ENCODE data around the gene VWA2.
A peak's percentile ranks its signal among the peaks of the same experiment; 100 is the strongest.

The VWA2 gene

GRCh38 chr10:114256008-114256765, 17.1 kb downstream of the VWA2 start:
- H3K4me3 ChIP-seq (replicated peaks; ENCODE audit: low read depth, low read length): no peak overlapping the region
- no peak for DNase-seq (ENCODE audit: low read depth)
- TF ChIP-seq CTCF (IDR thresholded peaks at IDR 0.05; ENCODE audit: low read length, missing control alignments): no peak

- H3K4me3 ChIP-seq (replicated peaks; ENCODE audit: low read depth, low read length): no peak overlapping the region
- TF ChIP-seq CTCF (IDR thresholded peaks at IDR 0.05; ENCODE audit: low read length, missing control alignments): no peak
- peak; percentile 16 for DNase-seq (ENCODE audit: low read depth)
Observed at GRCh38 chr10:114256822-114257221, 17.8 kb downstream of the VWA2 start.

- H3K4me3 ChIP-seq (replicated peaks; ENCODE audit: low read depth, low read length): no peak overlapping the region
- no peak for TF ChIP-seq CTCF (IDR thresholded peaks at IDR 0.05; ENCODE audit: low read length, missing control alignments)
- DNase-seq (ENCODE audit: low read depth): no peak
Observed at GRCh38 chr10:114257498-114257897, 18.4 kb downstream of the VWA2 start.

DNA sequence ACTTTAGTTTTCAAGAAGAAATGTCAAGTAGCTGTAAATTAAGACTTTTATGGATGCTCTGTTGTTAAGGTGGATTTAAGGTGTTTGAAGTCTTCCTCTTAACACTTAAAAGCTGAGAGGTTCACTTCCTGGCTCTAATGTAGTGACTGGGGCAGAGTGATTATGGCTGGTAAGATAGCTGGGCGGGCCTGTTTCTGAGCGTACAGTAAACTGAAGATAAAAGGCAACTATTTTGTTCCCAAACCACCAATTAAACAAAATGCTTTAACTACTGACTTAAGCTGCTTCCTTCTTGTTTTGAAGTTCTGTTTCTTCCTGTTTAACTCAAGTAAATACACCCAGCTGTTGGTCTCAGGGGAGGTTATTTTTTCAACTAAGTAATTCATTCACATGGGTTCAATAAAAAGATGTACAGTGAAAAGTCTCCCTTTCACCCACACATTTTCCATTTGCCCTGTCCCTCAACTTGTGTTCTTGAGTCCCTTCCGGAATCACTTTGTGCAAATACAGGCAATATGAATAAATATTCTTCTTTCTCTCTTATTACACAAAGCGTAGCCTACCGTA, 19.3 kb downstream of the VWA2 start:
- no peak overlapping the region for H3K4me3 ChIP-seq (replicated peaks; ENCODE audit: low read depth, low read length)
- DNase-seq (ENCODE audit: low read depth): no peak
- TF ChIP-seq CTCF (IDR thresholded peaks at IDR 0.05; ENCODE audit: low read length, missing control alignments): no peak

DNA sequence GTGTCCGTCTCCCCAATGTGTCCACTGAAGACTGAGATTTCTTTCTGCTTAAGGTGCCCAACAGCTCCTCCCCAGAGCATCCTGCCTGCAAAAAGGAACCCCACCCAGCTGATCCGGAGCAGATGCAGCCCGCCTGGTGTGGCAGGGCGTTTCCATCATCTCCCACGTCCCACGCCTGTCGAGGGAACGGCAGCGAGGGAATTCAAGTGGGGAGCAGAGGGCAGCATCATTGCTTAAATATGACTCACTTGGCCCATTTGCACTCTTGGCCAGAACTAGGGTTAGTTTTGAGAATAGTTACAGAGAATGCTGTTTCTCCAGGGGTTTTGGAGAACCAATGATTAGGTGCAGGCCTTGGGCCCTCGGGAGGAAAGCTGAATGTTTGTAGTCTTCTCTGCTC, 20.8 kb downstream of the VWA2 start:
- no peak overlapping the region for H3K4me3 ChIP-seq (replicated peaks; ENCODE audit: low read depth, low read length)
- DNase-seq (ENCODE audit: low read depth): peak; percentile 42
- no peak for TF ChIP-seq CTCF (IDR thresholded peaks at IDR 0.05; ENCODE audit: low read length, missing control alignments)

GRCh38 chr10:114260366-114260765, 21.3 kb downstream of the VWA2 start:
- DNase-seq (ENCODE audit: low read depth): no peak
- no peak overlapping the region for H3K4me3 ChIP-seq (replicated peaks; ENCODE audit: low read depth, low read length)
- no peak for TF ChIP-seq CTCF (IDR thresholded peaks at IDR 0.05; ENCODE audit: low read length, missing control alignments)

DNA sequence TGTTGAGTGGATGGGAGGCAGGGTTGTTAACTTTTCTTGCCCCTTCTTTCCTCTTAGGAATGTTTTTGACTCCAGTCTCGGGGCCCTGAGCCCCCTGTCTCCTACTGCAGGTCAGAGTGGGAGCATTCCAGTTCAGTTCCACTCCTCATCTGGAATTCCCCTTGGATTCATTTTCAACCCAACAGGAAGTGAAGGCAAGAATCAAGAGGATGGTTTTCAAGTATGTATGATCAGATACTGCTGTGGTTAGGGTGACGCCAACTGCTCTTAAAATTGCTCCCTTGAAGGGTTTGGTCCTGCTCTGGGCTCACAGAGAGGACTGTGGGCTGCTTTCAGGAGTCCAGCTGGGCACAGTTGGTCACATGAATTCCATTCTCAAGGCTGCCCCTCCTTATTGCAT, 22.0 kb downstream of the VWA2 start:
- no peak for TF ChIP-seq CTCF (IDR thresholded peaks at IDR 0.05; ENCODE audit: low read length, missing control alignments)
- H3K4me3 ChIP-seq (replicated peaks; ENCODE audit: low read depth, low read length): no peak overlapping the region
- peak; percentile 60 for DNase-seq (ENCODE audit: low read depth)
